Stimulated activated CD4-positive, alpha-beta T cell treated with anti-CD3 and anti-CD28 coated beads, TNF-alpha, amount 100 ng/mL, for 48 hours (primary cell): ENCODE results near the gene CRADD.

Experiments
- DNase-seq, 3 donors: peaks; one replicate each; pipeline ENCODE4 v3.0.0-alpha.2; 2020; ENCODE audit warnings: low read depth in 3 of 3

CRADD gene

DNA sequence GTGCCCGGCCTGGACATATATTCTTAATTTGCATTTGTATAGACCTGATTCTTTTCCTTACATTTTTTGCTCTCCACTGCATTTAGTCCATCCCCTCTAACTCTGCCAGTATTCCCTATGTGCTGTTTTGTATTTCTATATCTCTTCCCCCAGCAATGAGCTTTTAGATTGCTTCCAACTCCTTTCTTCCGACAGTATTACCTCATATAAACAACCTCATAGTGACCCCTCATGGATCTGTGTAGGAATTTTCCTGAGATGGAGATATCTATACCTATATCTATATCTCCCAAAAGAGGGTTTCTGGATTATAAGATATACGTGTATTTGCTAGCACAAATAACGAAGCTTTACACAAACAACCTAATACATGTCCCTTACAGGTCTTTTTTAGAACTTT lies 161.9 kb downstream of the CRADD start:
- no peak for DNase-seq

DNA sequence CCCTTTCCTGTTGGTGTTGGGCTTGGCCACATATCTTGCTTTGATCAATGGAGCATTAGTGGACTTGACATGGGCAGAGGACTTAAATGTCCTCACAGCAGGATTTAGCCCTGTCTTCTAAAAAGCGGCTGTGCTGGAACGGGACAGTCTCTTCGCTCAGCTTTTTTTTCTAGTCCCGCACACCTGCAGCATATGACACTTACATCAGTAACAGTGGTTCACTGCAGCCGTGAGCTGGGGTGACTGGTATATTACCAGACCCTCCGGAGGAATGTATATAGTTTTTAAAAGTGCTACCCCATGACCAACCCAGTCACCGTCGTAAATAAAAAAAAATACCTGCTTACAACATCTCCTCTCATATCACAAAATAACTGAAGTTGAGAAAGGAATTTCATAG lies 164.5 kb downstream of the CRADD start:
- DNase-seq: no peak

DNA sequence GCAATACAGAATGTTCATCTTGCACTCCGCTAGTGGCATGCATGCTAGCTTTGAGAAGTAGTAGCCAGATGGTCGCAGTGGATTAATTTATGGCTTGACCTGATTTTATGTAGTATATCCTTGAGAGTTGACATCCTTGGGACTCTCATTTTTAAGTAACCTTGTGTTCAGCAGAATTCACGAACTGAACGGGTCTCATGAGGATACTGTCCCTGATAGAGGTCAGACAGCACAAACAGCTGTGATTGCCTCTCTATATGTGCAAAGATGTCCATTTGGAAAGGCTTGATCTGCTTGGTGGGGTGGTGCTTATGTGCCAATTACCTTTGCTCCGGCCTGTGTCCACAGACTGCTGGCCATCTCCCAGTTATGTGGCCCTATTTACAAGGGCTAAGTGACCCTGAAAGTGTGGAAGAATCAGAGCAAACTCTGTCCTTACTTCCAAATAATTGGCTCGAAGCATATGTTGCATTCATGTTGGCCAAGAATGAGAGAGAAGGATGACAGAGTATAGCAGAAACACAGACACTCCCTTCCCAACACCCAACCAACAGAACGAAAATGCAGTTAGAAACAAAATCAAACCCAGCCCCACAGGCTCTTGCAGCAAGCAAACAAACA lies 167.1 kb downstream of the CRADD start:
- DNase-seq: no peak

DNA sequence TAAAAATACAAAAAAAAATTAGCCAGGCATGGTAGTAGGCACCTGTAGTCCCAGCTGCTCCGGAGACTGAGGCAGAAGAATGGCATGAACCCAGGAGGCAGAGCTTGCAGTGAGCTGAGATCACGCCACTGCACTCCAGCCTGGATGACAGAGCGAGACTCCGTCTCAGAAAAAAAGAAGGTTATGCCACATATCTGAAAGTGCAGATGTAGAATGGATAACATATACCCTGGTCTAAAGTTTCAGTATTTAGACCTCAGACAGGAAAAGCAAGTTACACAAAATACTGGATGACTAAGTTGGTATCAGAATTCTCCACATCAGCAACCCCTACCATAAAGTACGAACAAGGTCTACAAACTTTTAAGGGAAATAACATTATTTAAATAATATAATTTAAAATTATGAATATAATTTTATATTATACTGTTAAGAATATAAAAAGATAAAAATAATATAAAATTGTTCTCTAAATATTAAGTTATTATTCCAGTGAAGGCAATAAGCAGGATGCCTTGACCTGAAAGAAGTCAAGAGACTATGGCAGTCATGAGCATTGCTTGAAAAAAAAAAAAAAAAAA lies 169.9 kb downstream of the CRADD start:
- DNase-seq: no peak

DNA sequence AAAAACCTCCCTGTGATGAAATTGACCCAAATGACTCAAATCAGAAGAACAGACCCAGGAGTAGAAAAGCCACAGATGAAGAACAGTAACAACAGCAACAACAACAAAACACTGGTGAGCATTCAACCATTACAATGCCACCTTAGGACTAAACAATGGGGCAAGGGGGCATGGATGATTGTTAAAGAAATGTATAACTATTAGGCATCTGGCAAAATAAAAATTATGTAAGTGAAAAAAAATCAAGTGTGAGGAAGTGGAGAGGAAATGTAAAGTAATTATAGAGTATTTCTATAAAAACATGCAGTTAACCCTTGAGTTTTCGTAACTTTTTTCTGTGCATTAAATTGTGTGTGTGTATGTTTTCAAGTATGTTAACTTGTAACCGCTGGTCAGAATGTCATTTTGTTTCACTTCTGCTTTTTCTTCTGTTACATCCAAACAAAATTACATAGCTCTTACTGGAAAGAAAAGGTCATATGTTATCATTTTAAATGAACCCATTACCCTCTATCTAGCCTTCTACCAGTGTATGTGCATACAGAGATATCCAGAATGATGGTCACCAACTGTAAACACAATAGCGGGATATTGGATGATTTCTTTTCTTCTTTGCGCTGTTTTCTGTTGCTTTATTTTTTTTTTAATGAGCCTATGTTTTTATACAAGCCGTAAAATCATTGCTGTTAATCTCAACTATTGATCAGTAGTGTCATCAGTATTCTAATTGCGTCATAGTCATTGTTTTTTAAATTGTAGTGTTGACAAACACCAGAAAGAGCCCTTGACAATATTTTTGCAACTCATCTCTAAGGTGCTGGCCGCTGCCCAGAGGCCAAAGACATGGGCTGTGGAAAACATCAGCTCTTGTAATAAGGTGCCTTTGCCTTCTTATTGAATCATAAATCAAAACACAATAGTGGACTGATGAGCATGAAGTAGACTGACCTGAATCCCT lies 170.6 kb downstream of the CRADD start:
- no peak for DNase-seq

DNA sequence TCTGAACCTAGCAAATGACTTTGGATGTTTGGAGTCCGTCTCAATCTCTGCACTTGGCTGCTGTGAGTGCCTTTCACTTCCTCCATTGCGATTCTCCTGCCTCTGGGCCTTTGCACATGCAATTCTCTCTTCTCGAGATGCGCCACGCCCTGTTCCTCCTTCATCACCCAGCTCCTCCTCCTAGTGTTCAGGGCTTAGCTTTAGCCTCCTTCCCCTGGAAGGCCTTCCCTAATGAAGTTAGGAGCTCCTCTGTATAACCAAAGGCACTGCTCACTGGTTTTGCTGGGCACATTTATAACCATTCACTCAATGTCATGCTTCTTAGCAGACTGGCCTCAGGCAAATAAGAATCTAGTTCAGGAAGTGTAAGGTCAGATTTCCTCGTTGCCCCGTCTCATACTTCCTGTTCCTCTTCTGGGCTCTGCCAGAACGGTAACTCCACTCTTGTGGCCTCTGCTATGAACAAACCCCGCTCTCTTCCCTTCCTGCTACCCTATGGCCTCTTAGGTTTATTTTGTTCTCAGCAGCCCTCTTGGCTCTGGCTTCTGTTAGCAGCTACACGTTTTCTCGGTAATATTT lies 171.4 kb downstream of the CRADD start:
- DNase-seq: no peak

DNA sequence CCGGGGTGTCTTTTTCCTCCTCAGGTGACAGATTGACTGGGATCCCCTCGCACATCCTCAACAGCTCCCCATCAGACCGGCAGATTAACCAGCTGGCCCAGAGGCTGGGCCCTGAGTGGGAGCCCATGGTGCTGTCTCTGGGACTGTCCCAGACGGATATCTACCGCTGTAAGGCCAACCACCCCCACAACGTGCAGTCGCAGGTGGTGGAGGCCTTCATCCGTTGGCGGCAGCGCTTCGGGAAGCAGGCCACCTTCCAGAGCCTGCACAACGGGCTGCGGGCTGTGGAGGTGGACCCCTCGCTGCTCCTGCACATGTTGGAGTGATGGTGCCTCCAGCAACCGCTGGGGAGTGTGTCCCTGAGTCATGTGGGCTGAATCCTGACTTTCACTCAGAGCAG lies 172.8 kb downstream of the CRADD start:
- no peak for DNase-seq

DNA sequence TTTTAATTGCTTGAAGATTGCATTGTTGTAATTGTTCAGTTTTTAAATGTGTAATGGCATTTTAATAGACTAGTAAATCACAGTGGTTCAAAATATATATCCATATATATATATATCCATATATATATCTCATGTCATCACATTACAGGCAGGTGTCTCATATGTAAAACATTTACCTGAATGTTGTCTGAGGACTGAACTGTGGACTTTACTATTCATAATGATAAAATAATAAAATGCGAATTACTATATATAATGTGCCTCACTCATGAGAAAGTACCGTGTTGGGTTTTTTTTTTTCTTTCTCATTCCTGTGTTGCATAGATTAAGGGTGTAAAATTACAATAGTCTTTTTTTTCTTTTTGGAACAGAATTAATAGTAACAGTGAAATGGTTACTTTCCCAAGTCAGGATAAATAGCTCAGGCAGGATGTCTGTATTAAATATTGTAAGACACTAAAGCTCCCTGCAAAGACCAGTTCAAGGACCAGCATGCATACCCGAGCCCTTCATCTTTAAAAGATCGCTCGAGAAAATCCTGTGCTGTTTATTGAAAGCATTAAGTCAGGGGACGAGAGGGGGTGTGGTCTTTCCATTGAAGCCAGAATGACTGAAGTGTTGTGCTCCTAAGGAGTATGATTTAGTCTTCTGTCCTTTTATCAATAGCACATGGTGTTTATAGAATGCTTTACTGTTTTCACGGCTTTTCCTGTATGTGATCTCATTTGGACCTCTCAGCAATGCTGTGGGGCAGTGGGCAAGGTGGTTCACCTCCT lies 173.5 kb downstream of the CRADD start:
- no peak for DNase-seq

DNA sequence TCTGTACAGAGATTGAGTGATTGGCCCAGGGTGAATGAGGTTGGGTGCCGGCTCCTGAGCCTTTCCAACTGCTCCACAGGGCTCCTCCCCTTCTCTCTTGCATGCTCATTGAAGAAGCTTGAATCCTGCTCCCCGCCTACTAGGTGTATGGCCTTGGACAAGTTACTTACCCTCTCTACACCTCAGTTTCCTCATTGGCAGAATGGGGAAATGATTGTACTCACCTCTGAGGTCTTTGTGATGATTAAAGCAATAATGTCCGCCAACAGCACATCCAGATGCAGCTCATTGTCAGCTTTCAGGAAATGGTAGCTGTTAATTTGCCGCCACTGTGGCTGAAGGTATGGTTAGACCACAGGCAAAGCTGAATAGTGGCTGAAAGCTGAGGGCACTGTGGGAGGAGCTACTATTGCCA lies 174.1 kb downstream of the CRADD start:
- DNase-seq: no peak

DNA sequence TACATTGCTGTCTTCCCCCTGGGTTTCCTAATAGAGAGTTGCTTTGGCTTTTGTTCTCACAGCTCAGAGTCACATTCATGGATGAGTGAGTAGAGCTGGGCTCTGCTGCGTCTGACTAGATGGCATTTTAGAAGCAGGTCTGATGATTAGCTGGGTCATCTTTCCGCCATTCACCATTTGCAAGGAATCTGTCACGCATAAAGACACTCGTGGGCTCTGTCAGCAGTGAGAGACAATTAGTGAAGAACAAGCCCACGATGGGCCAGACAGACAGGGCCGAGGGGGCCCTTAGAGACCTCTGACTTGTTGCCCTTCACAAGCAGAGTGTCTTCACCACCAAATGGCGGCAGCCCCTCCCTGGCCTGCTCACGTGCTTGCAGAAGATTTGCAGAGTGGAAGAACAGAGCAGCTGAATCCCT lies 175.0 kb downstream of the CRADD start:
- no peak for DNase-seq

DNA sequence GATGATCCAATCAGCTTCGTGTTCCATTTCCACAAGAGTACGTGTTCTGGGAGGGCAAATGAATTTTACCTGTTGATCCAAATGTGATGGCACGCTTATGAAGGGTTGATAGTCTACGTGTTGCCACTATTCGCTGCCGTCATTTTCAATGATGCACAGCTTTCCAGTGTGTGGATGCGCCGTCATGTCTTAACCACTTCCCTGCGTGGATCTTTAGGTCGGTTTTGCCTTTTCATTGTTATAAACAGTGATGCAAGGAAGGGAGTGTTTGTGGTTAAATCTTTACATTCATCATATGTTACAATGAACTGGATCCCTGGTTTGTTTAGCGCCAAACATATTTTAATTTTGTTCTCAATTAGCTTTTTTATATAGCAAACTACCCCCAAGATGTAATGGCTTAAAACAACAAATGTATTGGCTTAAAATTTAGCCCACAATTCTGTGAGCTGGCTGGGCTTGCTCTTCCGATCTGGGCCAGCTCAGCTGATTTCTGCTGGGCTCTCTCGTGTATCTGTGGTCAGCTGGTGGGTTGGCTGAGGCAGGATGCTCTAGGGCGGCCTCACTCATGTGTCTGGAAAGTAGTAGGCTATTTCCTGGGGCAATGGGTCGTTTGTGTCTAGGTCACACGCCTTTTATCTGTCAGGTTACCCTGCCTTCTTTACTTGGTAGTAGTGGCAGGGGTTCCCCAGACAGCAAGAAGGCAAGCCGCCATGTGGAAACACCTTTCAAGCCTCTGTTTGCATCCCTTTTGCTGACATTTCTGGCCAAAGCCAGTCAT lies 176.7 kb downstream of the CRADD start:
- DNase-seq: no peak

DNA sequence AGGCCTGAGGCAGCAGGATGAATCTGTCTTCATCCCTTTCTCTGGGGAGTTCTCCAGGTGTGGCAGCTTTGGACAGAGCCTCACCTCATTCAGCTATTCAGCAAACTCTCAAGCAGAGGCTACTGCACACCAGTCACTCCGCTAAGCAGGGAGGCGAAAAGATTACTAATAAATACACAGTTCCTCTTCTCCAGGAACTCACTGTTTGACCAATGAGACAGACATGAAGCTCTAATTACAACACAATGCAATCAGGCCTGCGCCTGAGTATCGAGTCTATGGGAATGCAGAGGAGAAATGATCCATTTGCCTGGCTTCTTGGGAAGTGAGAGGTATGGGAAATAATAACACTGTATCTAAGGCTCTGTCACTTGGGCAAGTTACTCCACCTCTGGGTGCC lies 178.1 kb downstream of the CRADD start:
- DNase-seq: no peak

DNA sequence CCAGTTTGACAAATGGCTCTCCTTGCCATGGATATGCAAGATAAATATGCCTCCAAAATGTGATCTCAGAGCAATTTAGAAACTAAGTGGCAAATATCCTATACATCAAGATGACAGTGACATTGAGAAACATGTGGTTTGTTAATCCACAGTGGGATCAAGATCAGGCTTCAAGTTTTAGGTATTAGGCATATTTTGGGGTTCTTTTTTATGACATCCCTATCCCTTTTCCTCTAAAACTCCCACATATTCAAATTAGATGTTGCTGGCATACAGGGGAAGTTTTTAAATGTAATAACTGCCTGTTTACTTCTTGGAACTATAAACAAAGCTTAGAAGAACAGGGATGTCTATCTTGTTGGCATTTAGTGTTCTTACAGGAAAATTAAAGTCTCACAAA lies 179.4 kb downstream of the CRADD start:
- DNase-seq: no peak

DNA sequence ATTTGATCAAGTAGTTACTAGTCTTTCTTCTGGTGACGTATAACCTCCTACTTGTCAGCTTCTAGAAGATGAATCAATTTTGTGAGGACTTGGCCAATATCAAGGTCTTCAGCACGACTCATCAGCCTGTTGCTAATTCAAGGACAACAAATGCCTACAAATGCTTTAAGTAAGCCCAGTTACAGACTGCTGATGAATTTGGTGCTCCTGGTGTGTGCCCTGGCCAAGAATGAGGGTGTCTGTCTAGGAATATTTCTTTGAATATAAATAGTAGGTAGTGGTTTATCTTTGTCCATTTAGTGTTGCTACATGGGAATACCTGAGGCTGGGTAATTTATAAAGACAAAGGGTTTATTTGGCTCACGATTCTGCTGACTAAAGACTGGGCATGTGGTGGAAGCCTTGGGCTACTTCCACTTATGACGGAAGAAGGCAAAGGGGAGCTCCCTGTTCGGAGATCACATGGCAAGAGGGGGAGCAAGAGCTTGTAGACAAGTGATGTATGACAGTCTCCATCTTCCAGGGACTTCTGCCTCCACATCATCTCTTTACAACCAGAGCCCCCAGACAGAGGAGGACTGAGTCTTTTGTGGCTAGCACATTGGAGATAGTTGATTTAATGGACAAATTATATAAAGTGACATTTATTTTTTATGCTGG lies 180.2 kb downstream of the CRADD start:
- no peak for DNase-seq

DNA sequence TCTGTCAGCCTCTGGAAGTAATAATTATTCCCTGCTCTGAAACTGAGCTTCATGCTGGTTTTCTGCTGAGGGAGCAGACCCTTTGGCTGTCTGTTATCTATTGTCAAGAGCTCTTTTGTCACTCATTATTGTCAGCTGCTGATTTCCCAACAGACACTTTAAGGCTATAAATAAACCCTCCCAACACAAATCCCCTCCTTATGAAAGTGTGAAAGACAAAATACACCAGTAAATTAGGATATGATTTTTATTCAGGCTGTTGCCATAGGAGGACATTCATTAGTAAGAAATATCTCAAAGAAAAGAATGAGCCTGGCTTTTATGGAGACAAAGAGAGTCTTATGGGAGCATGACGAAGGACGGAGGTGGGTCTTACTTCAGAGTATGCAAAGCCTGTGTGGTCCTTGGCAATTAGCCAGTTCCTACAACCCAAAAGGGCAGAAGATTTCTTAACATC lies 180.8 kb downstream of the CRADD start:
- no peak for DNase-seq

DNA sequence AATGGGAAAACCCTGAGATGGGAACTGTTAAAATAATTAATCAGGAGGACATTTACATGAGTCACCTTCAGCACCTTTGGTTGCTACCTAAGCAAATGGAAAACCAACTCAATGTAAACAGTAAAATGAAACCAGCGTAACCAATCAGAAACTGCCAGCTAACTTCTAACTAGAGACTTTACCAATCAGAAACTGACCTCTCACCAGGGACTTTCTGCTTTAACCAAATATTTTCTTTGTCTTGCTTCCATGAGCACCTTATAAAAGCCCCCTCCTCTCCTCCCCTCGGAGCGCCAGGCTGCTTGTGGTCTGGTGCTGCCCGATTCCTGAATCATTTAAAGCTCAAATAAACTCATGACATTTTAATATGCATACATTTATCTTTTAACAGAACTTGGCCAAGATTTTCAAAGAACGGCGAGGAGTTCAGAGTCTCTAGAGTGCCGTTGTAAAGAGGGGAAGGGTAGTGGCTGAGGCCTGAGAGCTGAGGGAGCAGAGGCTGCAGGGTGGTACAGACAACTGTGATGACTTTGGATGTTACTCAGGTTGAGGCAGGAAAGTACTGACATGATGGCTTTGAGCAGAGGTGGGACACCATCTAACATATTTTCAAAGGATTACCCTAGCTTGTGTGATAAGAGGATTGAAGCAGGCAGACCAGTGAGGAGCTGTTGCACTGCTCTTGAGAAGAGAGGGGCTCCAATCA lies 183.6 kb downstream of the CRADD start:
- no peak for DNase-seq

DNA sequence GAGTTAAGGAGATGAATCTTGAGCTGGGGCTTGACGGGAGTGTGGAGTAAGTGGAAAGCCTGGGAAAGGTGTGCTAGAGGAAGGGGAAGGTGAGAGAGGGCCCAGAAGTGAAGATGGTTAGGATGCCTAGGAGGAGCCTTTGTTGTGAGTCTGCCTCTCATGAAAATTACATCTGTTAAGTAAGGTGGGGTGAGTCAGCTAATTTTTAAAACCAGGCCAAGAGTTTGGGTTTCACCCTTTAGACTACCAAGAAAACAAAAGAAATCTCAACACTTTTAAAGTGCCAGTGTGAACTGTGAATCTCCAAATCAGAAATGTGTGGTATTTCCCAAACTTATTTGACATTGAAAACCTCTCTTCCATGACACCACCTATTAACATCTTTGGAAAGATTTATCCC lies 185.2 kb downstream of the CRADD start:
- no peak for DNase-seq

DNA sequence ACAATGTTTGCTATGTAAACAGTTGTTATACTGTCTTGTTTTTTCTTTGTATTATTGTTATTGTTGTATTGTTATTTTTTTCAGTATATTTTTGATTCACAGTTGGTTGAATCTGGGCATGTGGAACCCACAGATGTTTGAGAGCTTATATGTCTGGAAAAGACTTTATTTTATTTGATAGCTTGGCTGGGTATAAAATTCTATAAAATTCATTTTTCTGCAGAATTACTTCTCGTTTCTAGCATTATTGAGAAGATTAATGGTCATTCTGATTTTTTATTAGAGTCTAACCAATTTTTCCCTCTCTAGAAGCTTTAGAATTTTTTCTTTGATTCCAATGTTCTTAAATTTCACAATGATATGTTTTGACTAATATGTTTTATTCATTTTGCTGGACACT lies 188.6 kb downstream of the CRADD start:
- no peak for DNase-seq

DNA sequence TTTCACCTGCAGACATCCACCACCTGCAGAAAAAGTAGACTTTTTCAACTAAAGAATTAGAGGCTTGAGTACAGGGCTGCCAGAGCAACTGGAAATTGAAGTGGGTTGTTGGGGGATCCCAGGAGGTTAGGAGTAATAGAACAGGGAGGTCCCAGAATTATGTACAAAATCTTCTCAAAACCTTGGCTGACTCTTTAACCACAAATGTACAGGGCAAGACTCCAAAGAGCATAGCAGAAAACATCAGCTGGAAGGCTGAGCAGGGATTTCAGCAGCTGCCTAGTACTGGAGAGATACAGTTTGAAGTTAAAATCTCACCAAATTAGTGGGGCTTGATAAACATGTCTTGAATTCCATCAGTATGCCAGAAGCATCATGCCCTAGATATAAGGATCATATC lies 191.6 kb downstream of the CRADD start:
- no peak for DNase-seq
